ENCODE measurements around the gene CD109. TPM values are rescaled to one million over a fixed set of nuclear protein-coding genes. Genes with fewer than 3 reads are reported as not detected.

The CD109 gene
- total and polyA plus RNA-seq, 7 donors: under 0.01 to 32.1 (median 22.9) TPM

- Histone ChIP-seq H3K9me3 (no peaks in the 10 kb centered on the region), H3K36me3 (no peaks in the 10 kb centered on the region), H3K27ac (peak overlapping the region in 2 of 4 donors; percentile 37 to 38), H3K4me1 (peaks cover 0 to 22% (median 12%) of the 10 kb centered on the region in 4 donors), H3K4me3 (no peak overlapping the region), H3K27me3 (no peaks in the 10 kb centered on the region)
- intact Hi-C loops (cut with DNase I): loop anchor here (1.0 kb wide), 1 partner anchor 1473 kb away; no protein-coding TSS in a partner anchor
- no peak for DNase-seq
- WGBS, 2 donors: 73 to 79% methylated on average over 5 of the region's 5 CpGs
- TF ChIP-seq, protein P1, sequence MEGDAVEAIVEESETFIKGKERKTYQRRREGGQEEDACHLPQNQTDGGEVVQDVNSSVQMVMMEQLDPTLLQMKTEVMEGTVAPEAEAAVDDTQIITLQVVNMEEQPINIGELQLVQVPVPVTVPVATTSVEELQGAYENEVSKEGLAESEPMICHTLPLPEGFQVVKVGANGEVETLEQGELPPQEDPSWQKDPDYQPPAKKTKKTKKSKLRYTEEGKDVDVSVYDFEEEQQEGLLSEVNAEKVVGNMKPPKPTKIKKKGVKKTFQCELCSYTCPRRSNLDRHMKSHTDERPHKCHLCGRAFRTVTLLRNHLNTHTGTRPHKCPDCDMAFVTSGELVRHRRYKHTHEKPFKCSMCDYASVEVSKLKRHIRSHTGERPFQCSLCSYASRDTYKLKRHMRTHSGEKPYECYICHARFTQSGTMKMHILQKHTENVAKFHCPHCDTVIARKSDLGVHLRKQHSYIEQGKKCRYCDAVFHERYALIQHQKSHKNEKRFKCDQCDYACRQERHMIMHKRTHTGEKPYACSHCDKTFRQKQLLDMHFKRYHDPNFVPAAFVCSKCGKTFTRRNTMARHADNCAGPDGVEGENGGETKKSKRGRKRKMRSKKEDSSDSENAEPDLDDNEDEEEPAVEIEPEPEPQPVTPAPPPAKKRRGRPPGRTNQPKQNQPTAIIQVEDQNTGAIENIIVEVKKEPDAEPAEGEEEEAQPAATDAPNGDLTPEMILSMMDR (IDR thresholded peaks at IDR 0.05): no peak
- TF ChIP-seq POLR2A (IDR thresholded peaks at IDR 0.05) (no peak), POLR2AphosphoS5 (IDR thresholded peaks at IDR 0.05) (no peak), EP300 (IDR thresholded peaks at IDR 0.05) (no peak)
These were observed 42.5 kb downstream of the CD109 start for GRCh38 chr6:73738367-73739028.

DNA sequence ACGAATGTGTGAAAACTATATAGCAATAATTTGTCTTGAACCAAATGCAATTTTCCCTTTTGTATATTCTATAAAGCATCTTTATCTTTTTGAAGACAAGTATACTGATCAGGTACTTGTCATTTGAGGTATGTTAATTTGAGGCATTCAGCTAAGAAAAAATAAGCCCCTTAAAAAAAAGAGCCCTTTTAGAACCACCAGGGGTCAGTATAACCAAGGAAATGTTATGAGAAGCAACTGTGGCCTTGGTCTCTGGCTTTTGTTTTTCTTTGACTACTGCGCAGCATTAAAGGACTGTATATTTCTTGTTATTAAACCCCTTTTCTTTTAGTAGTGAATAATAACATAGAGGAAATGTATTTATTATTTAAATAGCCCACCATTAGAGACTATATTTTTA lies 43.1 kb downstream of the CD109 start:
- intact Hi-C loops (cut with DNase I): loop anchor here (1.0 kb wide), 1 partner anchor 1472 kb away; no protein-coding TSS in a partner anchor
- TF ChIP-seq, protein P1 (IDR thresholded peaks at IDR 0.05): peak in 3 of 4 experiments; percentile 61 to 87 (median 82)
- no peak for TF ChIP-seq POLR2AphosphoS5 (IDR thresholded peaks at IDR 0.05)

DNA sequence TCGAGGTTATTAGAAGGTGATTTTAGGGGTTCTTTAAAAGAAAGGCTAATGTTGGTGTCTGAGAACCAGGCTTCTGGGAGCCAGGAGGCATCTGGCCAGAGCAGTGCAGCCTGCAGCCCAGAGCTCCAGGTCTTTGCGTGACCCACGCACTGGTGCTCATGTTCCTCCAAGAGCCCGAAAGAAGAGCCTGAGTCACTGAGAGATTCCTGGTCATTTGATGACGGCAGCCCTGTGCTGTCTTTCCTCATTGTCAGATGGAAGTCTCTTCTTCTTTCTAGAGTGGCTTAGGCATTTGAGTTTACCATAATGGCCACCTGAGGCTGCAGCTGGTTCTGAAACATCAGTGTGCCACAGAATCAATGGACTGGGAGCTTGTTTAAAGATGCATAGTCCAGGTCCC lies 46.4 kb downstream of the CD109 start:
- WGBS, 2 donors: 92 to 96% methylated on average over 5 of the region's 5 CpGs
- Histone ChIP-seq H3K4me1 (peaks cover 0 to 53% (median 32%) of the 10 kb centered on the region in 4 donors), H3K9me3 (no peaks in the 10 kb centered on the region), H3K4me3 (no peak overlapping the region), H3K27ac (peak overlapping the region in 3 of 4 donors; percentile 23 to 71 (median 67)), H3K27me3 (no peaks in the 10 kb centered on the region), H3K36me3 (no peaks in the 10 kb centered on the region)
- no peak for DNase-seq
- intact Hi-C loops (cut with DNase I): loop anchor here (5.0 to 10.0 kb wide), 3 partner anchors 115 to 672 kb away; no protein-coding TSS in a partner anchor
- TF ChIP-seq POLR2A (IDR thresholded peaks at IDR 0.05) (no peak), POLR2AphosphoS5 (IDR thresholded peaks at IDR 0.05) (no peak), EP300 (IDR thresholded peaks at IDR 0.05) (no peak)
- TF ChIP-seq, protein P1 (IDR thresholded peaks at IDR 0.05): no peak

More for the DNA sequence above, 43.1 kb downstream of the CD109 start:
- no peaks in the 10 kb centered on the region for H3K27me3 ChIP-seq
- no peaks in the 10 kb centered on the region for H3K9me3 ChIP-seq
- H3K4me1 ChIP-seq: peaks cover 0 to 28% (median 18%) of the 10 kb centered on the region in 4 donors
- peak overlapping the region in 3 of 4 donors; percentile 29 to 38 (median 37) for H3K27ac ChIP-seq
- WGBS, 2 donors: 47 to 65% methylated on average over 2 of the region's 2 CpGs
- no peaks in the 10 kb centered on the region for H3K36me3 ChIP-seq
- DNase-seq: no peak
- no peak overlapping the region for H3K4me3 ChIP-seq

GRCh38 chr6:73743081-73743480 lies 47.1 kb downstream of the CD109 start:
- Histone ChIP-seq H3K36me3 (no peaks in the 10 kb centered on the region), H3K9me3 (no peaks in the 10 kb centered on the region), H3K4me1 (peaks cover 0 to 53% (median 33%) of the 10 kb centered on the region in 4 donors), H3K27me3 (no peaks in the 10 kb centered on the region), H3K4me3 (no peak overlapping the region), H3K27ac (peak overlapping the region in 3 of 4 donors; percentile 23 to 71 (median 67))
- no peak for DNase-seq
- 82 to 86% methylated on average over 3 of the region's 3 CpGs for WGBS, 2 donors
- TF ChIP-seq, protein P1 (IDR thresholded peaks at IDR 0.05): no peak
- TF ChIP-seq POLR2AphosphoS5 (IDR thresholded peaks at IDR 0.05) (no peak), POLR2A (IDR thresholded peaks at IDR 0.05) (no peak), EP300 (IDR thresholded peaks at IDR 0.05) (no peak)
- intact Hi-C loops (cut with DNase I): loop anchor here (5.0 to 10.0 kb wide), 3 partner anchors 114 to 672 kb away; no protein-coding TSS in a partner anchor
